Stimulated activated CD4-positive, alpha-beta T cell treated with anti-CD3 and anti-CD28 coated beads, TNF-alpha, amount 100 ng/mL, for 1 hour (primary cell): ENCODE measurements around the gene KCNAB2.

Source experiments
- DNase-seq, 3 donors: peaks; one replicate each; pipeline ENCODE4 v3.0.0-alpha.2; 2020; ENCODE audit warnings: low read depth in 3 of 3, low spot score in 1 of 3

The KCNAB2 gene

DNA sequence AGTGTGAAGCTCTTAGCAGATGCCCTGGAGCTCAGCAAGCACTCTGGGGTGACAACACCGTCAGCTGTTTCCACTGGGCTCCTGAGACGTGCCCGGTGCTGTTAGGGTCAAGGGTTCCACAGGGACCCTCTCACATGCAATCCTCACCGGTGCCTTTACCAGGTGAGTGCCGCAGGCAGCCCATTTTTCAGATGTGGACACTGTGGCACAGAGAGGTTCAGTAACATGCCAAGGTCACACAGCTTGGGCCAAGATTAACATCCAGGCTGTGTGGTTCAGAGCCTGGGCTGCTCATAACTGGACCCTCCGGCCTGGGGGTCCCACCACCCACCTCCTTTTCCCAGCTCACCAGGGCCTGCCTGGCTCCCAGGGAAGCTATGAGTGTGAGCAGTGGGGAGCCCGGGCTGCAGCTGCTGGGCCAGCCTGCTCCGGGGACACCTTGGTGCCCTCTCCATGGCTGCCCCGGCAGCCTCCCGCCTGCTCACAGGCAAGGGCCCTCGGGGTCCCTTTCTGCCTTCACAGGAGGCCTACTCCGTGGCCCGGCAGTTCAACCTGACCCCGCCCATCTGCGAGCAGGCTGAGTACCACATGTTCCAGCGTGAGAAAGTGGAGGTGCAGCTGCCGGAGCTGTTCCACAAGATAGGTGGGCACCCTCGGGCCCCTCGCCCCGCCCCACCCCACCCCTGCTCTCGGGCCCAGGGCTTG, 49.3 kb downstream of the KCNAB2 start:
- no peak for DNase-seq

- DNase-seq, result no peak
Measured at GRCh38 chr1:6095511-6096242, 50.0 kb downstream of the KCNAB2 start.

DNA sequence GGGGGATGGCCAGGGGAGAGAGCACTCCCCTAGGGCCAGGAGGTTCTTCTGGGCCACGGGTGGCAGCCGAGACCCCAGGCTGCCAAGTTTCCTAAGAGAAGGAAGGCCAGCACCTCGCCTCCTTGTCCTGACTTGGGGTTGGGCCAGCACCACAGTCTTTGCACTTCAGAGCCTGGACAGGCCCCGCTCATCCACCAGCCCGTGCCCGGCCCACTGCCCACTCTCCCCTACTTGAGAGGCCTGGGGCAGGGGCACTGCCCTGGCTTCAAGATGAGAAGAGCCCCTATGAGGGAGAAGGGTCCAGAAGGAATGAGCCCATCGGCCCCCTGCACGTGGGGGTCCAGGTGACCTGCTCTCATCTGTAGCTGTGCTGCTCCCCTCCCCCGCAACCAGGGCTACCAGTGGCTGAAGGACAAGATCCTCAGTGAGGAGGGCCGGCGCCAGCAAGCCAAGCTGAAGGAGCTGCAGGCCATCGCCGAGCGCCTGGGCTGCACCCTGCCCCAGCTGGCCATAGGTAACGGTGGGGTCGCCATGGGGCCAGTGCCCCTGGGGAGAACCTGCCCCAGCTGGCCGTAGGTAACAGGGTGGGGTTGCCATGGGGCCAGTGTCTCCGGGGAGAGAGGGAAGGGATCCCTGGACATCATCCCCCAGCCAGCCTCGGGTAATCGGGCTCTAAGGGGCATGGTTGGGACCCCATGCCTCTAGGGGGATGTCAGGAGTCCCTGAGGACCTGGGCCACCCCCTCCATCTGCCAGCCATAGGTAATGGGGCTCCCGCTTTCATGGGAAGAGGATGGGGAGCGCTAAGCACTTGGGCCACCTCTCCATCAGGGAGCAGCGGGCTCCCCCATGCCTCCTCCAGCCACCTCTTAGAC, 50.8 kb downstream of the KCNAB2 start:
- DNase-seq, result no peak

GRCh38 chr1:6097117-6097595, 51.5 kb downstream of the KCNAB2 start:
- no peak for DNase-seq

DNA sequence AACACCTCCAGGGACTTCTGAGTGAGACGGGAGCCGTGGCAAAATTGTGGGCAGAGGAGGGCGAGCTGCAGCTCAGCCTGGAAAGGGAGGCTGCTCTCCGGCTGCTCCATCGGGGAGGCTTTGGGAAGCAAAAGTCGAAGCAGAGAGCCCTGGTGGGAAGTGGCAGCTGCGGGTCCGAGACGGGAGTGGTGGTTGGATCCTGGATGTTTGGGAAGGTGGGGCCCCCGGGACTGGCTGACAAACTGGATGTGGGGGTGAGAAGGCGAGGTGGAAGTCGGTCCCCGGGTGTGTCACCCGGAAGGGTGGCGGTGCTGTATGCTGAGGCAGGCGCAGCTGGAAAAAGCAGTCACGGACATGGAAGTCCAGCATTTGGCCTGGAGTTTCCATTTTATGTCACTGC, 52.1 kb downstream of the KCNAB2 start:
- no peak for DNase-seq

DNA sequence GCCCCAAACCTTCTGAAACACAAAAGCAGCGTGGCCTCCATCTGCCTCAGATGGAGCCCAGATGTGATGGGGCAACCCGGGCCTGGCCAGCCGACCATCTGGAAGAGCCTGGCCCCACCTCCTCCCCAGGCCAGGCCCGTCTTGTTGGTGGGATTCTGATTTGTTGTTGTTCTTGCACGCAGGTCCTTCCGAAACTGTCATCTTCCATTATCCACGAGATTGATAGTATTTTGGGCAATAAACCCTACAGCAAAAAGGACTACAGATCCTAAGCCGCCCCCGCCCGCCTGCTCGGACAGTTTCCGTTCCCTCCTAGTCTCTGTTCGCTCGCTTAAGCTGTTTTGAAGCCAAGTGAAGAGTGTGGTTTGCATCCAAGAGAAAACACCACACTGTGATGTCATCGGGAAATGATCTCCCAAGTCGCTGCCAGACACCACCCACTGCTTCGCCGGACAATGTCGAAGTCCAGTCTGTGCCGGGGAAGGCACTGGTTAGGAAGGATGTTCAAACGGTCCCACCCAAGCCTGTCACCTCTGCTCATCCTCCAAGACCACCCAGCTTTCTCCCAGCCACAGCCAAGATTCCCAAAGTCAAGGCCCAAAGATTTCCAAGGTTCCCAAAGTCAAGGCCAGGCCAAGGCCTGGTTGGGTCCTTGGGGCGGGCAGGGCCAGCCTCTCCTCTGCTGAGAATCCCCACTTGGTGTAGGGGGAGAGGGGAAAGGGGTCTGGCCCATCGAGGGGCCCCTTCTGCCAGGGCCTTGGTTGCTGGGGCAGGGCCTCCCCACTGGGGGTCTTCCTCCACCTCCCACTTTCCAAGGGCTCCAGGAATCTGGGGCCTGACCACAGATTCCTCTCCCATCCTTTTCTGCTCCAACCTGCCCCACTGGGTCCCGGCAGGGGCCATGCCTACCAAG, 52.9 kb downstream of the KCNAB2 start:
- no peak for DNase-seq

- DNase-seq, result no peak
Measured at GRCh38 chr1:6099297-6099696, 53.6 kb downstream of the KCNAB2 start.

- no peak for DNase-seq
Measured at GRCh38 chr1:6099787-6100765, 54.4 kb downstream of the KCNAB2 start.

DNA sequence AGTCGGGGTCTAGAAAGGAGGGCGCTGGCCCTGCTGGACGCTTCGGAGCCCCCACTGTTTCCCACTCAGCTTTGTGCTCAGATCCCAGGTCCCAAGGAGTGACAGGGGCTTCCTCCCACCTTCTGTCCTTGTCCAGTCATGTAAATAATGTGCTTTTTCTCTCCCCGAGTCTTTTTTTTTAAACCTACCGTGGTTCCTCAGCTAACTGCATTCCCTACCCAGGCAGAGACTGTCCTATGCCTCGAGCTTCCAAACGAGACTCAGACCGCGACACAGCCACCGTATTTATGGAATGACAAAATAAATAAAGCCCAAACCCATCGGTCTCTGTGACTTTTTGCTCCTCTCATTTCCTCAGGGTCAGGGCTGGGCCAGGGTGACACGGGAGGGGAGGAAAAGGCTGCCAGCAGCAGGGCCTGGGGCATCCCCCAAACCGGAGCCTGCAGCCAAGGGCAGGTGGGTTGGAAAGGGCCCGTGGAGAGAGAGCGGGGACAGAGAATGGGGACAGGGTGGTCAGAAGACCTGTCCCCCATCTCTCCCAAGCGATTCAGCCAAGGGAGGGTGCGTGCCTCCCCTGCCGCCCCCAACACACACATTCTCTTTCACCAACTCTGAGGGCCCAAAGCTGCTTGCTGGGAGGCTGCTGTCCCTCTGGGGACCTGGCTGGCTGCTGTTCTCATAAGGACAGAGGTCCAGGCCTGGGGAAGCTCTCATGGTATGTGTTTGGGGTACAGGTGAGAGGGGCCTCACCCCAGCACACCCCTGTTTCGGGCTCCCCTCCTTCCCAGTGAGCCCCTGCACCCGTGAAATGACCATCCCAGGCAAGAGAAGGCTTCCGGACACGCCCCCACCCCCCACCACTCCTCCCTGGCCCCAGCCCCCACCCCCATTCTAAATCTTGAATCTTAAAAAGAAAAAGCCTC, 55.4 kb downstream of the KCNAB2 start:
- no peak for DNase-seq

DNA sequence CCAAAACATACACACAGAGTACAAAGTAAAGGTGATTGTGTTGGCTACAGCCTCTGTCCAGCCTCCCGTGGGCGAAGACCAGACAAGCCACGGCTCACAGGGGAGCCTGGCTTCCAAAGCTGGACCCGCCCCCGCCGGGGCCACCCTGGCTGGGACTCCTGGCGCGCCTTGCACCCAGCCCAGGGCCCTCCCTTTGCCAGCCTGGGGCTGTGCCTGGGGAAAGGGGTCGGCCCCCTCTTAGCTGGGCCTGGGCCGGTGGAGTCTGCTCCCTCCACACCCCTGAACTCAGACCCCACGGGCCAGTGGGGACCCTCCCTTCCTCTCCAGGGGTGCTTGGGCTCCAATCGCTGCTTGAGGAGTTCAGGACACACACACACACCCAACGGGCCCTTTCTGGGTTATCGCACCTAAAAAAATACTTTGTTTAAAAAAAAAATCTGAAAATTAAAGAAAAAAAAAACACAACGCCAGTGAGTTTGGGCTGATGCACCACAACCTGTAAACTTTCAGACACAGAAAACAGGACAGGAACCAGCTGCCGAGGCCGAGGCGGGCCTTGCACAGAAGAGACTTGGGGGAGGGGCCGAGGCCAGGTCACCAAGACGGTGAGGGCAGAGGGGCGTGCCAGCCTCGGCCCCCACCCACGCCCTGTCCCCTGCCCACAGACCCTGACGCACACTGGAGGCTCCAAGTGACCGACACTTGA, 56.3 kb downstream of the KCNAB2 start:
- no peak for DNase-seq

DNA sequence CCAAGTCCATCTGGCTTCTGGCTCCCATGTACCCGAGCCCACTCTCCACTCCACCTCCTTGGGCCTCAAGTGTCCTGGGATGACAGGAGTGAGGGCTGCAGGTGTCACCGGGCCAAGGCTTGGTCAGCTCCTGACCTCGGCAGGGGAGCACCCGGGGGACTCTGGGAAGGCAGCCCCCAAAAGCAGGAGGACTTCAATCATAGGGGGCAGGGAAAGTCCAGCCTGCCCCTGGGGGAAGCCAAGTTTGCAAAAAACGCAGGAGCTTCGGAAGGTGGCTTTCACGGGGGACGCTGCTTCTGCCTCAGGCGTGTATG, 56.8 kb downstream of the KCNAB2 start:
- DNase-seq, result no peak

DNA sequence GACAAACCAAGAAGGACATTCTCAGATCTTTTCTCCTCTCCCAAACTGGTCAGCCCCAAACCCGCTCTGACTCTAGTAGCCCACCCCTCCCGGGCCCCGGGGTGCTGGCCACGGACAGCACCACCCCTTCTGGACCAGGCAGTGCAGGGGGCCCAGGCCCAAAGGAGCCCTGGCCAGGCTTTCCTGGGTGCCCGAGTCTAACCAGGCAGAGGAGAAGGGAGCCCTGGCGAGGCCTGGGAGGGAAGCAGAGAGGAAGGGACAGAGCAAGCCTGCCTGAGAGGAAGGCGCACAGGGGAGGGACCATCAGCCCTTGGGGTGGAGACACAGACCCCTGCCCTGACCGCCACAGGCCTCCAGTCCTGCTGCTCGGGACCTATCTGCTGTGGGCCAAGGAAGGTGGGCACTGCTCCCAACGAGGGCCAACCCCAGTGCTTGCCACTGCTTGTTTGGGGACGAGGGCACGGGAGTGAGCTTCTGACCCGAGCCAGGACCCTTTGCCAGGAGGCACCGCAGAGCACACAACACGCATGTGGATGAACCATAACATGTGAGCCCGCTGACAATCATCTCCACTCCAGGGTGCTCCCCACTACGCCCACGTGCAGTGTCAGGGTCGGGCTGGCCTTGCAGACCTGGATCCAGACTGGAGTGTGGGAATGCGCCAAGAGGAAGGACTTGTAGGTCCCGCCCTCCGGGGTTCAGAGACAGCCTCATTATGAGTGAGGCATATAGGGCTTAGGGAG, 57.6 kb downstream of the KCNAB2 start:
- no peak for DNase-seq

- no peak for DNase-seq
Measured at GRCh38 chr1:6103854-6104530, 58.3 kb downstream of the KCNAB2 start.

GRCh38 chr1:6104631-6105030, 58.9 kb downstream of the KCNAB2 start:
- no peak for DNase-seq

- no peak for DNase-seq
Measured at GRCh38 chr1:6105218-6105679, 59.6 kb downstream of the KCNAB2 start.

DNA sequence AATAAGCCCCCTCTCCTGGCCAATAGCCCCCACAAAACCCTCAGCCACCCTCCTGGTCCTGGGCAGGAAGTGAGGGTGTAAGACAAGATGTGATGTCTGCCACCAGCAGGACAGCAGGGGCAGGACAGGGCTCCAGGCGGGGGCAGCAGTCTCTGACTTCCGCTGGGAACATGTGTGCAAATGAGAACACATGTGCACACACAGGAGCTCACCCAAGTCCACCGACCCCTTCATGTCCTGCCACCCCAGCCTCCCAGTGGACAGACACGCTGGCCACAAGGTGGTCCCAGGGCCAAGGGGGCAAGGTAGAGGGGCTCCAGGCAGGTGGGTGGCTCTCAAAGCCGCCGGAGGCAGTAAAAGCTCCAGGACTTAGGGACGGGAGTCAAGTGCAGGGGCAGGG, 60.1 kb downstream of the KCNAB2 start:
- no peak for DNase-seq

DNA sequence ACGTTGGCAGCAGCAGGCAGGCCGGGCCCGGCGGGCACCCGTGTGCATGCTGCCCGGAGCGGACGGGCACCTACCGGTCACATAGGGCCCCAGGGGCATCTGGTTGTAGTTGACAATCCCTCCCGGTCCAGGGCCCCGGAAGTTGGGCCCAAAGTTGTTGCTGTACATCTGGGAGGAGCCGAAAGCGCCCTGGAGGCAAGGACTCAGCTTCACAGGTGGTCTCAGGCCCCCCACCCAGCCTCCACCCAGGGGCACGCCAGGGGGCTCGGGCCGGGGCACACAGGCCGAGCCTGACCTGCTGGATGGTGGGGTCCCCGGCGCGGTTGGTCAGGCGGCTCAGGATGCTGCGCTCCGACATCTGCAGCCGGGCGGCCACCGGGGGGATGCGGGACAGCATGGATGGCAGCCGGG, 60.6 kb downstream of the KCNAB2 start:
- DNase-seq, result no peak
